HL-60 (cell line): Measurements from ENCODE around the gene WNT7B.

ENCODE experiments used
- GABPA ChIP-seq: IDR thresholded peaks from 2 replicates; pipeline ENCODE4 v1.6.1; 2012; ENCODE audit warnings: low read depth
- POLR2AphosphoS5 ChIP-seq: IDR thresholded peaks from 2 replicates; pipeline ENCODE4 v1.6.1; 2012; ENCODE audit warnings: low read depth
- TF ChIP-seq, protein P1 (sequence below): IDR thresholded peaks from one replicate; pipeline ENCODE4 v1.5.1; 2011; ENCODE audit warnings: low read length, control low read depth, inconsistent platforms; ENCODE audit not compliant: insufficient read depth

DNA sequence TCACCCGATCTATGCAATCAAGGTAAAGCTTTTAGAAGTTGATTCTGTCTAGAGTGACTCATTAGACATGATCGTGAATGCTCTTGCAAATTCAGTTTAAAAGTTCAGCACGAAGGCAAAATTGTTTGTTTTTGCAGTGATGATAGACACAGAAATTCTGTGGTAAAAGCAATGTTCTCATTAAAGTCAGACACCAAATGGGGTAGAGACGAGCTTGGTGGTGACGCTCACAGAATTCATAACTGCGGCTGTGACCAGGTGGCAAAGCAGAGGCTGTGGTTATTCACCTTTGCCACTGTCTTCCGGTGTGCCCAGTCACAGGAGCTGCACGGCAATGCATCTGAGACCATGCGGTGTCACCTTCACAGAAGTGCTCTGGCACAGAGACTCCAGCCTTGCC lies 83.4 kb downstream of the WNT7B start:
- no peak for TF ChIP-seq POLR2AphosphoS5
- TF ChIP-seq, protein P1, sequence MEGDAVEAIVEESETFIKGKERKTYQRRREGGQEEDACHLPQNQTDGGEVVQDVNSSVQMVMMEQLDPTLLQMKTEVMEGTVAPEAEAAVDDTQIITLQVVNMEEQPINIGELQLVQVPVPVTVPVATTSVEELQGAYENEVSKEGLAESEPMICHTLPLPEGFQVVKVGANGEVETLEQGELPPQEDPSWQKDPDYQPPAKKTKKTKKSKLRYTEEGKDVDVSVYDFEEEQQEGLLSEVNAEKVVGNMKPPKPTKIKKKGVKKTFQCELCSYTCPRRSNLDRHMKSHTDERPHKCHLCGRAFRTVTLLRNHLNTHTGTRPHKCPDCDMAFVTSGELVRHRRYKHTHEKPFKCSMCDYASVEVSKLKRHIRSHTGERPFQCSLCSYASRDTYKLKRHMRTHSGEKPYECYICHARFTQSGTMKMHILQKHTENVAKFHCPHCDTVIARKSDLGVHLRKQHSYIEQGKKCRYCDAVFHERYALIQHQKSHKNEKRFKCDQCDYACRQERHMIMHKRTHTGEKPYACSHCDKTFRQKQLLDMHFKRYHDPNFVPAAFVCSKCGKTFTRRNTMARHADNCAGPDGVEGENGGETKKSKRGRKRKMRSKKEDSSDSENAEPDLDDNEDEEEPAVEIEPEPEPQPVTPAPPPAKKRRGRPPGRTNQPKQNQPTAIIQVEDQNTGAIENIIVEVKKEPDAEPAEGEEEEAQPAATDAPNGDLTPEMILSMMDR = no peak
- no peak for TF ChIP-seq GABPA
